ENCODE results near the gene MARCHF6.

- TF ChIP-seq CTCF (IDR thresholded peaks at IDR 0.05) (no peak), POLR2A (IDR thresholded peaks at IDR 0.05) (no peak)
These were observed 23.5 kb upstream of the MARCHF6 start for GRCh38 chr5:10329820-10330481.
